ENCODE results near the gene AGBL1.

DNA sequence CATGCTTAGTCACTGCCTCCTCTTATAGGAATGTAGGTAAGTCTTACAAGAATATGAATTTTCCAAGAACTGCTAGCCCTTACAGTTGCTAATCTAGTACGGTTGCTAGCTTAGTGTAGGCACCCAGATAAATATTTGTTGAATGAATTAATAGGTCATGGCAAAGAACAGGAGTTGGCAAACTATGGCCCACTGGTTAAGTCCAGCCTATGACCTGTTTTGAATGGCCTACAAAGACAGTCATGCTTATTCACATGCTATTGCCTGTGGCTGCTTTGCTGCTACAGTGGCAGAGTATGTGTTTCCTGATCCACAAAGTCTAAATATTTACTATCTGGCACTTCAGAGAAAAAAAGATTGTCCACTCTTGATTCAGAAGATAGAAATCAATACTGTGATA lies 631.8 kb downstream of the AGBL1 start:
- TF ChIP-seq, protein P1, sequence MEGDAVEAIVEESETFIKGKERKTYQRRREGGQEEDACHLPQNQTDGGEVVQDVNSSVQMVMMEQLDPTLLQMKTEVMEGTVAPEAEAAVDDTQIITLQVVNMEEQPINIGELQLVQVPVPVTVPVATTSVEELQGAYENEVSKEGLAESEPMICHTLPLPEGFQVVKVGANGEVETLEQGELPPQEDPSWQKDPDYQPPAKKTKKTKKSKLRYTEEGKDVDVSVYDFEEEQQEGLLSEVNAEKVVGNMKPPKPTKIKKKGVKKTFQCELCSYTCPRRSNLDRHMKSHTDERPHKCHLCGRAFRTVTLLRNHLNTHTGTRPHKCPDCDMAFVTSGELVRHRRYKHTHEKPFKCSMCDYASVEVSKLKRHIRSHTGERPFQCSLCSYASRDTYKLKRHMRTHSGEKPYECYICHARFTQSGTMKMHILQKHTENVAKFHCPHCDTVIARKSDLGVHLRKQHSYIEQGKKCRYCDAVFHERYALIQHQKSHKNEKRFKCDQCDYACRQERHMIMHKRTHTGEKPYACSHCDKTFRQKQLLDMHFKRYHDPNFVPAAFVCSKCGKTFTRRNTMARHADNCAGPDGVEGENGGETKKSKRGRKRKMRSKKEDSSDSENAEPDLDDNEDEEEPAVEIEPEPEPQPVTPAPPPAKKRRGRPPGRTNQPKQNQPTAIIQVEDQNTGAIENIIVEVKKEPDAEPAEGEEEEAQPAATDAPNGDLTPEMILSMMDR (IDR thresholded peaks at IDR 0.05; ENCODE audit: borderline replicate concordance, extremely low read depth, low read length, poor library complexity, severe bottlenecking) = no peak
- no peak for TF ChIP-seq EZH2 (IDR thresholded peaks at IDR 0.05; ENCODE audit: borderline replicate concordance, low read depth, low read length, severe bottlenecking)

Measured in DND-41 (cell line).